OCI-LY3 (cell line): ENCODE results near the gene ATF7IP2.

Experiments
- EZH2phosphoT487 ChIP-seq: fragments of 200-600 bp; shearing (Covaris generic); IDR thresholded peaks from 2 replicates; pipeline ENCODE4 v1.6.1; 2018; ENCODE audit warnings: antibody characterized with exemption, mixed run types, low read depth
- TF ChIP-seq, protein P1 (sequence below): fragments of 200-600, 300-600 bp; sonication (generic); IDR thresholded peaks from 2 replicates; pipeline ENCODE4 v1.5.1; 2014; ENCODE audit warnings: antibody characterized with exemption, low read length, low read depth

DNA sequence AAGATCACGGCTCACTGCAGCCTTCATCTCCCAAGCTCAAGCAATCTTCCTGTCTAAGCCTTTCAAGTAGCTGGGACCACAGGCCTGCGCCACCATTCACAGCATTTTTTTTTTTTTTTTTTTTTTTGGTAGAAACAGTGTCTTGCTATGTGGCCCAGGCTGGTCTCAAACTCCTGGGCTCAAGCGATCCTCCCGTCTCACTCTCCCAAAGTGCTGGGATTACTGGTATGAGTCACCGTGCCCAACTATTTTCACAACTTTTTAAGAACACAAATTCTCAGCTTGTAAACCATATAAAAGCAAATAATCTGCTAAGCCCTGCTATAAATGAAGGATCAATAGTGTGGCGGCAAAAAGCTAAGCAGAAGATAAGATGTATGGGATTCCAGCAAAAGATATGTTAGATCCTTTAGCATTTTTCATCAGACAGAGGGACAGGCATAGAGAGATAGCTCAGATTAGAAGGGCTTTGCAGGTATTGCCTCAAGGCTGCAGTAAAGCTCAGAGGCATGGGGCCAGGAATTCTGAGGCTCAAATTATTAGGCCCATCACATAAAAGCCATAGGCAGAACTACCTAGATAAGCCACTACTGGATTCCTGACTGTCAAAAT, 139.5 kb downstream of the ATF7IP2 start:
- TF ChIP-seq, protein P1, sequence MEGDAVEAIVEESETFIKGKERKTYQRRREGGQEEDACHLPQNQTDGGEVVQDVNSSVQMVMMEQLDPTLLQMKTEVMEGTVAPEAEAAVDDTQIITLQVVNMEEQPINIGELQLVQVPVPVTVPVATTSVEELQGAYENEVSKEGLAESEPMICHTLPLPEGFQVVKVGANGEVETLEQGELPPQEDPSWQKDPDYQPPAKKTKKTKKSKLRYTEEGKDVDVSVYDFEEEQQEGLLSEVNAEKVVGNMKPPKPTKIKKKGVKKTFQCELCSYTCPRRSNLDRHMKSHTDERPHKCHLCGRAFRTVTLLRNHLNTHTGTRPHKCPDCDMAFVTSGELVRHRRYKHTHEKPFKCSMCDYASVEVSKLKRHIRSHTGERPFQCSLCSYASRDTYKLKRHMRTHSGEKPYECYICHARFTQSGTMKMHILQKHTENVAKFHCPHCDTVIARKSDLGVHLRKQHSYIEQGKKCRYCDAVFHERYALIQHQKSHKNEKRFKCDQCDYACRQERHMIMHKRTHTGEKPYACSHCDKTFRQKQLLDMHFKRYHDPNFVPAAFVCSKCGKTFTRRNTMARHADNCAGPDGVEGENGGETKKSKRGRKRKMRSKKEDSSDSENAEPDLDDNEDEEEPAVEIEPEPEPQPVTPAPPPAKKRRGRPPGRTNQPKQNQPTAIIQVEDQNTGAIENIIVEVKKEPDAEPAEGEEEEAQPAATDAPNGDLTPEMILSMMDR = no peak
- no peak for TF ChIP-seq EZH2phosphoT487
